GM18517 (cell line): Measurements from ENCODE around the gene GADL1.

Experiments used
- ATAC-seq: cut with Tn5 transposase; IDR thresholded peaks from one replicate; pipeline ENCODE4 v1.9.1; 2021; ENCODE audit warnings: mild to moderate bottlenecking, moderate library complexity; ENCODE audit not compliant: unreplicated experiment

Gene GADL1

DNA sequence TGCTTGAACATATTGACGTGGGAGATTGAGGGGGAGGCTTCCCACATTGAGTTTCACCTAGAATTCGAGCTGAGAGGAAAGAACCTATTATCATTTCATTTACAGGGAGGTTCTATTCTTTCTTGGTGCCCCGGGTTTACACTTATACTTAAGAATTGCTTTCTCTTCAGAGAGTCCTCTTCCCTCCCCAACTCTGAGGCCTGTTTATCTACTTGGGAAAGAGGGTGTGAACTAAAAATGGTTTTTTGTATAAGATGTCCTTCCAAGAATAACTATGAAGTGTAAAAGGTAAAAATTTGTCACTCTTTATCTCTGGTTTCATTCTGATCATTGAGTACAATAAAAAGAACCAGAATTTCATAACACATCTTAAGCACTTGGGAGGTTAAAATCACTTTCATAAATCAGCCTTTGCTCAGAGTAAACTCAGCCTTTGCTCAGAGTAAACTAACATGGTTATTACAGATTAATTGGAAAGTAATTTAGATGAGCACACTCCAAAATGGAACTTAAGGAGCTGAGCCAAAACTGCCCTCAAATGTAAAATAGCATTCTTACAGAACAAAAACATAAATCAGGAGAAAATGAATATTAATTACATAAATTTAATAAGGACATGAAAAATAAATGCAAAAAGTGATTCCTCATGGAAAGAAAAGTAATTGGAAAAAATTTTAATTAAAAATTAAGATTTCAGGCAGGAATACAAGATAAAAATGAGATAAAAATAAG lies 75.2 kb downstream of the GADL1 start:
- ATAC-seq = no peak

- ATAC-seq = no peak
Observed at GRCh38 chr3:30813734-30814133, 80.7 kb downstream of the GADL1 start.

GRCh38 chr3:30811151-30811795 lies 83.2 kb downstream of the GADL1 start:
- no peak for ATAC-seq

DNA sequence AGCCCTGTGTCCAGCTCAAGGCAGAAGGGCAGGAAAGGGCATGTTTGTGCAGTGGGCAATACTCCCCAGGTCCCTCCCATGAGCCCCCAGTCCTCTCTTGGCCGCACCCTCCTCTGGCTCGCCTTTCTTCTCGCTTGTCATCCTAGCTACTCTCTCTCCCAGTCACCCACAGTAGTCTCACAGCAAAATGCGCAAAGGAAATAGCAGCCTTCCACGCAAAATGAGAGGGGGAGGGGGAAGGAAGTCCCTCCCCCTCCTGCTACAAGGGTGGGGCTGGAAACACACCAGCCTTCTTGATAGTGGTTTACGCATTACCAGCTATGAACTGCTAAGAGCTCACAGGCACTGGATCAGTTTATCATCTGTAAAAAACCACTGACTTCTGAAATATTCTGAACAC lies 83.8 kb downstream of the GADL1 start:
- ATAC-seq = no peak

DNA sequence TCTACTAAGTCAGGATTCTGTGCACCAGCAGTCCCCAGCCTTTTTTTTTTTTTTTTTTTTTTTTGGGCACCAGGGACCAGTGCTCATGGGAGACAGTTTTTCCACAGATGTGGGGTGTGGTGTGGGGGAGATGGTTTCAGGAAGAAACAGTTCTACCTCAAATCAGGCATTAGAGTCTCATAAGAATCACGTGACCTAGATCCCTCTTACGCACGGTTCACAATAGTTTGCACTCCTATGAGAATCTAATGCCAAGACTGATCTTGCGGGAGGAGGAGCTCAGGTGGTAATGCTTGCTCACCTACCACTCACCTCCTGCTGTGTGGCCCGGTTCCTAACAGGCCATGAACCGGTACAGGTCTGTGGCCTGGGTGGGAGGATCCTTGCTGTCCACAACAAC lies 88.8 kb downstream of the GADL1 start:
- no peak for ATAC-seq

DNA sequence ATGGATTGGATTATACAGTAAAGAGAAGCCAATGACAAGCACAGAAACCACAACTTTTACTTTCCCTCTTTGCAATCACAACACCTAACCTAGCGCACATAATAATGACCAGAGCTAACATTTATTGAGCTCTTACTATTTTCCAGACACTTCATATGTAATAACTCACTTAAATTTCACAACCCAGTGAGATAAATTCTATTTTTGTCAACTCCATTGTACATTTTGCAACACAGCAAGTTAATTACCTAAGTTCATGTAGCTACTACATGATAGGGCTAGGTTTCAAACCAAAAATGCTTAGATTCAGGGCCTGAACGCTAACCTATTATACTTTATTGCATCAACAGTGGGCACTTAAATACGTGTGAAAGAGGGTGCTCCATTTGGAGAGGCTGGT lies 89.5 kb downstream of the GADL1 start:
- no peak for ATAC-seq

DNA sequence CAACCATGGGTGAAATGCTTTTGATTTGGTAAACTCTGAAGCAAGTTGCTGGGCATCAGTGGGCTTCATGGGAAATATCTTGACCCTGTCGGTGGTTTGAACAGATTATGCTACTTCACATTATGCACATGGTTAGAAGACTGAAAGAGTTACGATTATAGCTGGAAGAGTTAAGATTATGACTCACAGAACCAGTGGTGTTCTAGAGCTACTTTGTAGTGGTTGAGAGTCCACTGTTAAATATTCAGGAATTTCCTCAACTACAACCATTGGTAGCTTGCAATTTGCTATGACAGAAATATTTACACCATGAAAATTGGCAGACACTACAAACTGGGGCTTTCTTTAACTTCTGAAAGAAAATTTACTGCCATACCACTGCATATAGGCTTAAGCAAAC lies 99.3 kb downstream of the GADL1 start:
- no peak for ATAC-seq

DNA sequence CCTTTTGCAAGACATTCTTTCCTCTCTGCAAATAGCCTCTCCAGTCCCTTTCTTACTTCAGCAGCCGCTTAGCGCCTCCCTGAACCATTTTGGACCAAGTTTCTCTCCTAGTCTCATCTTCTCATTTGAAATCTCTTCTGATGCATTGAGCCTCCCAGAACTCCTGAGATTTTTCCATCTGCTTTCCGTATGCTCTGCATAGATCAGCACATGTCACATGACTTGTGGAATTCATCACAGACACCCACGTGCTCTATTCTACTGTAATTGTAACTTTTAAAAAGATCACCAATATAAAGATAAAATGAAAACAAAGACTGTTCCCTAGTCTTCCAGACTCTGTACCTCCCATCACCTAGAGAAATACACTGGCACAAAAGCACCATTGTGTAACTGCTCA lies 100.7 kb downstream of the GADL1 start:
- ATAC-seq = no peak

DNA sequence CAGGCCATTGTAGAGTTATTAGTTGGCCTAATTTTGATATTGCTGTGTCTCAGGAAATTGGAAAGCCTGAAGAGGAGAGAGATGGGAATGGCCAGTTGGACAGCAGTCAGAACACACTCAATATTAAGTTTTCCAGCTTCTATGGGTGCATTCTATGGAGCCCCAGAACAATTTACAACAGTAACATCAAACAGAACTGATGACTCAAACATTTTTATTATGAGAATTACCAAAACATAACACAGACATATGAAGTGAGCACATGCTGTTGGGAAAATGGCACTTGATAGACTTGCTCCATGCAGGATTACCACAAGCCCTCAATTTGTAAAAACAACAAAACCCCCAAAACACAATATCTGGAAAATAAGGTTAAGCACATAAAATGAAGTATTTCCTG lies 104.3 kb downstream of the GADL1 start:
- no peak for ATAC-seq

GRCh38 chr3:30786365-30786764 lies 108.1 kb downstream of the GADL1 start:
- no peak for ATAC-seq

GRCh38 chr3:30779686-30780287 lies 114.7 kb downstream of the GADL1 start:
- no peak for ATAC-seq

DNA sequence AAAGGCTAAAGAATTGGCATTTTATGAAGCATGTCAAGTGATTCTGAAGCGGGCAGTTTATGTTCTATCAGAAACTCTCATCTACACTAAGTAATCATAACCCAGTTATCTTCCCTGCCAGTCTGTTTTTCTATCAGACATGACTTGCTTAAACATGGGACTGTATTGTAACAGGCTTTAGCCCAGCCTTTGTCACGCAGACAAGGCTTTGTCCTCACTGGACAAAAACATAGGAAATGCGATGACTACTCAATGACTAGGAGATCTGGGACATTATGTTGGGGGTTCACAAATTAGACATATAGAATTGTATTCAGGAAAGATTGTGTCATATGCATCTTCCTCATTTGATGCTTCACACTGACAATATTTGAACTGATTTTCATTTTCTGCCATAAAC lies 115.5 kb downstream of the GADL1 start:
- no peak for ATAC-seq

GRCh38 chr3:30777426-30778113 lies 116.9 kb downstream of the GADL1 start:
- ATAC-seq = no peak

DNA sequence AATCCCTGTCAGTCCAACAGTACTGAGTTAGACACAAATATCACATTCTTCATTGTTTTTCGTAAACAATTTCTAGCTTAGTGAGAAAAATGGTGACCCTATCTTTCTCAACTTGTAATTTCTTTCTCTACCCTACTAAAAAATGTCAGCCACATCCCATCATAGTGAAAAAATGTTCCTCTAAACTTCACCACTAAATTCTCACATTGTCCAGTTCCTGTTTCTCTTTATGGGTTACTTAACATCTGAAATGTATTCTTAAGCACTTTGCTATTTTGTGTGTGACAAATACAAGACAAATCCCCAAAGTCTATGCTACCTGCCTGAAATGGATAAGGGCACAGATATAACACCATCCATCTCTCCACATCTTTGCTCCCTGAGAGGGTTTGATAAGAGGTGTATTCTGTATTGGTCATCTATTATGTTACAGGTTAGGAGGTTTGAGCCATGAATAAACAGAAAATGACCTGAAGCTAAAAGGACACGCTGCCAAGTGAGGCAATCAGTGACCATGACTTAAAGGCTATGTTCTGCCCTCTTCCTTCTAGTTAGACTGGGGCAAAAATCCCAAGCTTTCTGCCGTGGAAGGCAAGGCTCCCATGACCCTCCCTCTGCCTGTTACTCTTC lies 118.2 kb downstream of the GADL1 start:
- ATAC-seq = no peak

GRCh38 chr3:30775040-30775439 lies 119.4 kb downstream of the GADL1 start:
- ATAC-seq = no peak

- no peak for ATAC-seq
Observed at GRCh38 chr3:30774062-30774461, 120.4 kb downstream of the GADL1 start.

DNA sequence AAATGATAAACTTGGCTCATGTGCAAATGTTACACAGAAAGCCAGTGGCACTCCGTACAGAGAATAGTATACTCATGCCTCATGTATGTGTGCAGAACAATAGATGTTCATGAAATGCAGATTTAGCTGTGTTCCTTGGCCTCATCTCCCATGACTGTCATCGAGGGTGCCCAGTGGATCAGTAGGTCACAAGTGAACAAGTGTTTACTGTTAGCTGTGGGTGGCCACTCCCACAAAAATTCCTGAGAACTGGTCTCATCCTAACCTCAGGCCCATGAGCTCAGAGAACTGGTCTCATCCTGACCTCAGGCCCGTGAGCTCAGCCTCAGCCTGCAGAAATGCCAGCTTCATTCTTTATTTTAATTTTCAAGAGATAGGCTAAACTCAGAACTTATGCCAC lies 124.1 kb downstream of the GADL1 start:
- no peak for ATAC-seq

DNA sequence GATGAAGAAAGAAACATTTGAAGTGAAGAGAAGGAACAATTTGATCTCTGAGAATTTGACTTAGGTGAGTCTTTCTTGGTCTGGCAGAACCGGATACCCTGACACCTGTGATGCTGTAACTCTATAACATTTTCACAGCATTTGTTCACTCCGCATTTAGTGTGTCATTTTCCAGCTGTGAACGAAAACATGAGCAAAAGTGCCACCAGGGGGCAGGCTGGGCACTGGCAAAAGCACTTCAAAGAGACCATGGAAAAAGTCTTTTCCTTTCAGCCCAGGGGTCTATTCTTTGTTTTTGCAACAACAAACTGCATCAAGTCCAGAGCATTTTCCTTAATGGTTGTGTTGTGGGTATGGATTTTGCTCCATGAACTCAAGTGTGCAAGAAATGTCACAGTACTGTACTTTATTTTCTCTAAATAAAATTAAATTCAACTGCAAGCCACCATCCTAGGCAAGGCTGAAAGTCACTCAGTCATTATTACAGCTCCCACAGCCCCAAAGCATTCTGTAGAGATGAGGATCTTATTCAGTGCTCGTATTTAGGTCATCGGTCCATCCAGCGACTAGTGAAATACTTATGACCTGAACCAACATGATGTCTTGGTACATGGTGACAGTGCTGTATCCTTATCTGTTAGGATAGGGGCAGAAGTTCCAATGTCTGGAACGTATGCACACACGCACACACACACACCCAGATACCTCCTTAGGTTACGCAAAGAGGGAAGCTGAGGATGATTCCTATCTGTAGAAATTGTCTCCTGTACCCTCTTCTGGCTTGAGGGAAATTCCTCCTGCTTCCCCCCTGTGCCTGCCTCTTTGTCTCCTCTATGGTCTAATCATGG lies 125.5 kb downstream of the GADL1 start:
- no peak for ATAC-seq

DNA sequence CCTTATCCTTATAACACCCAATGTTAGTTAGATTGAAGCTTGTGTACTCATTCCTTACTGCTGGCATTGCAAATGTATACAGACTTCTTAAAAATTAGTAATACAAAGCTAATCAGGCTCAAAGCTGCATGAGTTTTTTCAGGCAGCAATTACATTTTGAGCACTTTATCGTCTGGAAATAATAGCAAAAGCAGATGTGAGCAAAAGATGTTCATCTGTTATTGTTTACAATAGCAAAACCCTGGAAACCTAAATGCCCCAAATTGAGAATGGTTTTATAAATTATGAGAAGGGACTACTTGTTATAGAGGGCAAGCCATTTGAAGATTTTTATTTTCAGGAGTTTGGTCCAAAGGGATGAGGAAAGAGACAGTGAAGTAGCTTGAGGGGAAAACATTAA lies 126.4 kb downstream of the GADL1 start:
- ATAC-seq = no peak

DNA sequence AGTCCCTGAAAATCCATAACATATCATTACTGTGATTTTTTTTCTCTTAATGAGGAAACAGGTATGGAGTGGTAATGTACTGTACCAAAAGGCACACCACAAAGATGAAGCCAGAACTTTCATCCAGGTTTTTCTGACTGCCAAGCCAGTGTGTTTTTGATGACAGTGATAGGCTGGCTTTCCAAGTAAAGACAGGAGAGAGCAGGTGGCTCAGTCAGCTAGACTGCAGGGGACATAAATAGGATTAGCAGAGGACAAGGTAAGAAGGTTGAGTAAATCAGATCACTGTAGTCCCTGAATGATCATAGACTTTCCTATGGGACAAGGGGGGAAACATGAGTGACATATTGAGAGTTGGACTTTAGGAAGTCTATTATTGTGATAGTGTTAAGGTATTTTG lies 127.9 kb downstream of the GADL1 start:
- no peak for ATAC-seq
